Transverse colon (tissue), 4 donors: ENCODE data around the gene USP16. TPM values are rescaled to one million over a fixed set of nuclear protein-coding genes. Genes with fewer than 3 reads are reported as not detected.
A peak's percentile ranks its signal among the peaks of the same experiment; 100 is the strongest.
"Not testable (repeated sequence)": the region's sequence is repeated elsewhere in the genome, so short reads cannot be mapped to it uniquely, and the experiment has no call there.

Source experiments
- DNase-seq: peaks from one replicate; pipeline ENCODE4 v3.0.0-alpha.2; 2019
- H3K27ac ChIP-seq, 4 donors: fragments of 200-600 bp; sonication (generic); 2 replicates each; pipeline ENCODE4 v1.5.1; 2016 to 2018; ENCODE audit warnings: inconsistent platforms in 4 of 4
- H3K27me3 ChIP-seq: fragments of 200-600 bp; sonication (generic); 2 replicates; pipeline ENCODE4 v1.5.1; 2017; ENCODE audit warnings: inconsistent platforms
- H3K36me3 ChIP-seq, 4 donors: fragments of 200-600 bp; sonication (generic); 2 replicates each; pipeline ENCODE4 v1.5.1; 2017 to 2019; ENCODE audit warnings: inconsistent platforms in 4 of 4
- H3K4me1 ChIP-seq, 4 donors: fragments of 200-600 bp; sonication (generic); 2 replicates each; pipeline ENCODE4 v1.5.1; 2017 to 2020; ENCODE audit warnings: inconsistent platforms in 4 of 4
- H3K4me3 ChIP-seq, 4 donors: fragments of 200-600 bp; sonication (generic); 1 replicate in 1 of 4; 2 replicates in 3 of 4; pipeline versions ENCODE4 v1.5.1 to v1.6.1; 2017 to 2019; ENCODE audit warnings: inconsistent platforms in 4 of 4
- H3K9me3 ChIP-seq, 2 donors: fragments of 200-600 bp; sonication (generic); 2 replicates each; pipeline ENCODE4 v1.5.1; 2017 to 2019; ENCODE audit warnings: inconsistent platforms in 2 of 2
- CTCF ChIP-seq, 5 experiments: fragments of 200-600 bp in 3 of 5; fragments of 450-650 bp in 2 of 5; sonication (generic) in 3 of 5; IDR thresholded peaks; 1 replicate in 2 of 5; 2 replicates in 3 of 5; pipeline ENCODE4 v1.5.1; 2016 to 2017; ENCODE audit warnings: antibody characterized with exemption in 5 of 5, inconsistent platforms in 3 of 5, mild to moderate bottlenecking in 2 of 5, moderate library complexity in 1 of 5
- EP300 ChIP-seq: sonication (generic); formaldehyde crosslinking; IDR thresholded peaks from one replicate; pipeline ENCODE4 v1.6.1; 2017; ENCODE audit warnings: antibody characterized with exemption, low read depth
- POLR2A ChIP-seq: fragments of 450-650 bp; IDR thresholded peaks from one replicate; pipeline ENCODE4 v1.6.1; 2016; ENCODE audit warnings: antibody characterized with exemption, mild to moderate bottlenecking, moderate library complexity
- POLR2AphosphoS5 ChIP-seq, 3 donors: sonication (generic); formaldehyde crosslinking; IDR thresholded peaks; one replicate each; pipeline ENCODE4 v1.6.1; 2016; ENCODE audit warnings: antibody characterized with exemption in 3 of 3
- WGBS, 2 donors: methylation state at CpG; one replicate each; pipeline ENCODE4 v1.1.5; 2018; ENCODE audit warnings: low coverage in 1 of 2; 5-methylcytosine and 5-hydroxymethylcytosine counted together
- in situ Hi-C, 4 donors: fragments of 200-750 bp; cut with MboI; loops; one replicate each; pipeline versions ENCODE4 v1.15.0 to v1.15.1; 2017; ENCODE audit warnings: low sequenced_read_pairs in 3 of 4, low pct_ligation_motif_present in 1 of 4, low pct_unique_long_range_greater_than_20kb in 1 of 4
- intact Hi-C: fragments of 100-400 bp; cut with DNase I; formaldehyde crosslinking; loops from one replicate; pipeline ENCODE4 v1.15.1; 2023; ENCODE audit warnings: low total_unique reads
- total RNA-seq, 4 donors: library from RNA; depleted of rRNA; stranded (reverse); fragments of >200 nt; gene quantifications; one replicate each; pipeline ENCODE4 v1.1.0, GENCODE V29; 2016

The USP16 gene
- total RNA-seq, 4 donors from 2014 or later = 12.9 to 34.9 (median 22.0) TPM

- TF ChIP-seq EP300 (no peak), POLR2AphosphoS5 (IDR thresholded peaks at IDR 0.05) (no peak), CTCF (IDR thresholded peaks at IDR 0.05) (no peak)
- Histone ChIP-seq H3K4me1 (peaks cover 0 to 8% (median 6%) of the 10 kb centered on the region in 4 donors), H3K4me3 (no peak overlapping the region), H3K36me3 (peaks cover 0 to 11% (median 5%) of the 10 kb centered on the region in 4 donors), H3K27me3 (no peaks in the 10 kb centered on the region), H3K27ac (no peak overlapping the region), H3K9me3 (no peaks in the 10 kb centered on the region)
- 87 to 93% methylated on average over 2 to 3 of the region's 3 CpGs for WGBS, 2 donors
- intact Hi-C loops = no loop called here
- in situ Hi-C loops = no loop called here
- no peak for DNase-seq
Measured at GRCh38 chr21:29007810-29008209, 16.7 kb upstream of the USP16 start.

- DNase-seq = no peak
- TF ChIP-seq POLR2AphosphoS5 (IDR thresholded peaks at IDR 0.05) (no peak), CTCF (IDR thresholded peaks at IDR 0.05) (no peak), EP300 (no peak), POLR2A (no peak)
- no peak overlapping the region for H3K4me3 ChIP-seq
- no peak overlapping the region for H3K27ac ChIP-seq
- no peaks in the 10 kb centered on the region for H3K9me3 ChIP-seq
- peaks cover 0 to 6% (median 2%) of the 10 kb centered on the region in 4 donors for H3K4me1 ChIP-seq
- in situ Hi-C loops (no loop called here), intact Hi-C loops (no loop called here)
- 92 to 97% methylated on average over 3 of the region's 3 CpGs for WGBS, 2 donors
- H3K27me3 ChIP-seq = no peaks in the 10 kb centered on the region
- H3K36me3 ChIP-seq = peaks cover 0 to 11% (median 5%) of the 10 kb centered on the region in 4 donors
Measured at GRCh38 chr21:29008367-29008766, 16.1 kb upstream of the USP16 start.

GRCh38 chr21:29011236-29011635, 13.2 kb upstream of the USP16 start:
- peaks cover 0 to 11% (median 5%) of the 10 kb centered on the region in 4 donors for H3K36me3 ChIP-seq
- intact Hi-C loops, H3K4me3 ChIP-seq, DNase-seq, H3K9me3 ChIP-seq, H3K4me1 ChIP-seq, H3K27ac ChIP-seq, in situ Hi-C loops, H3K27me3 ChIP-seq: not testable (repeated sequence)
- WGBS, 2 donors = no CpG with 5 or more reads among the region's 30 CpGs

- TF ChIP-seq CTCF (IDR thresholded peaks at IDR 0.05) (no peak), EP300 (no peak), POLR2A (no peak), POLR2AphosphoS5 (IDR thresholded peaks at IDR 0.05) (no peak)
- 61 to 63% methylated on average over 6 of the region's 6 CpGs for WGBS, 2 donors
- H3K4me1 ChIP-seq = peaks cover 0 to 23% (median 15%) of the 10 kb centered on the region in 4 donors
- no peak for DNase-seq
- H3K27me3 ChIP-seq = no peaks in the 10 kb centered on the region
- intact Hi-C loops = no loop called here
- peak overlapping the region in 2 of 4 donors; percentile 84 to 94 for H3K4me3 ChIP-seq
- H3K9me3 ChIP-seq = no peaks in the 10 kb centered on the region
- in situ Hi-C loops = no loop called here
- no peaks in the 10 kb centered on the region for H3K36me3 ChIP-seq
- H3K27ac ChIP-seq = peak overlapping the region in 2 of 4 donors; percentile 87 to 92
Measured at GRCh38 chr21:29017639-29018237, 6.7 kb upstream of the USP16 start.

- no peaks in the 10 kb centered on the region for H3K27me3 ChIP-seq
- H3K9me3 ChIP-seq = no peaks in the 10 kb centered on the region
- TF ChIP-seq CTCF (IDR thresholded peaks at IDR 0.05) = no peak
- peak overlapping the region; percentile 55 to 100 (median 89) for H3K4me3 ChIP-seq
- in situ Hi-C loops = no loop called here
- intact Hi-C loops = no loop called here
- H3K27ac ChIP-seq = peak overlapping the region; percentile 87 to 92 (median 88)
- H3K36me3 ChIP-seq = no peaks in the 10 kb centered on the region
- WGBS, 2 donors = 5 to 16% methylated on average over 11 to 12 of the region's 12 CpGs
- H3K4me1 ChIP-seq = peaks cover 0 to 23% (median 16%) of the 10 kb centered on the region in 4 donors
- no peak for DNase-seq
Measured at GRCh38 chr21:29018540-29018939, 5.9 kb upstream of the USP16 start.
